Inferior parietal cortex (tissue), 1 donor: ENCODE measurements around the gene MALRD1.

Source experiments
- DNase-seq: peaks from one replicate; pipeline ENCODE4 v3.0.0-alpha.2; 2016; ENCODE audit errors: extremely low spot score

The MALRD1 gene

DNA sequence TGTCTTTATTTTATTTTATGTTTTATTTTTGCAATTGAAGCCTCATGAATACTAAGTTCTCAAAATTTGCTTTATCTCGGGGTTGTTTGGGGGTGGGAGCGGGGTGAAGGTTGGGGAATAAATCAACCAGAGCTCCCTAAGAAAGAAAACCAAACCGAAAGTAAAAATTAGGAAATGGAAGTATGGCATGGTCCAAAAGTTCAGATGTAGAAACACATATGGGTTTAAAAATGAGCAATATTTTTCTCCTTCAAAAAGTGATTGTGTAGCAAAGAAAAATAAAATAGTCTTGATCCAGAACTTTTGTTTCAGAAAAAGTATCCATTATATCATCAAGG lies 590.3 kb downstream of the MALRD1 start:
- no peak for DNase-seq

DNA sequence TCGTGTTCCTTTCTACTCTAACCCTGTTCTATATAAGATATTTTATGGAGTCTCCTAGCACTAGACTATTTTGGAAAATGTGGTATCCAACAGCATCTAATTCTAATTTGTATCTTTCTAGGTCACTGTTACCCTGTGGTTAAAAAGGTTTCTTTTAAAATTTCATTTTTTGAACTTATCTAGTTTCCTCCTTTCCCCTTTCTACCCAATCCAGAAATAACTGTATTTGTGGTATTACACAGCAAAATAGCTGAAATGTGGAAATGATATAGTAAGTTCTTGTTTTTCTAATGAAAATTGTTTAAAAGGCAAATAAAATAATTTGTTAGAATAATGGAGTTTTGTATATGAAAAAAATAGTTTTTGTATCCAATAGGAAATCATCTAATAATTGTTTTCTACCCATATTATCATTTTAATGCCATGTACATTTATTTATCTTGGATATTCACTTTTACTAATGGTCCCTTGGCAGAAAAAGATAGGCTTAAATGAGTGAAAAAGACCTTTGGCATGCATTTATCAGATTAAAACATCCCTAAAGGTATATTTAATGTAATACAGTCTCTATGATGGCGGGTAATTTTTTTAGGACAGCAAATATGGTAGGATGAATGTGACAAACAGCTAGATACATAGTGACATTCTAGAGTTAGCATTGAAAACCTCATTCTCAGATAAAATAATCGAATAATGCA lies 592.1 kb downstream of the MALRD1 start:
- DNase-seq: no peak

DNA sequence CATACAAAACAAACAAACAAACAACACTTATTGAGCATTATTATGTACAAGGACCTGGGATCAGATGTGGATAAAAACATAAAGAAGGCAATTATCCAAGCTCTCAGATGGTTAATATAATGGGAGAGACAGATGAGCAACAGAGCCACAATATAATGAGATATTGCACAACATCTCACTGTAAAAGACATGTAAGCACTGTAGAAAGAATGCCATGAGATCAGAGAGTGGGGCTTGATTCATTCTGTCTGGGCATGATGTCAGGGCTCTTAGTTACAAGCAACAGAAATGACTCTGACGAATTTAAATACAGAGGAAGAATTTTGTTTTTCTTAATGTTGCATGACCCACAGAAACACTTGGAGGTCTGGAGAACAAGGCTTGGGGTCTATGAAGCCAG lies 602.9 kb downstream of the MALRD1 start:
- DNase-seq: no peak

DNA sequence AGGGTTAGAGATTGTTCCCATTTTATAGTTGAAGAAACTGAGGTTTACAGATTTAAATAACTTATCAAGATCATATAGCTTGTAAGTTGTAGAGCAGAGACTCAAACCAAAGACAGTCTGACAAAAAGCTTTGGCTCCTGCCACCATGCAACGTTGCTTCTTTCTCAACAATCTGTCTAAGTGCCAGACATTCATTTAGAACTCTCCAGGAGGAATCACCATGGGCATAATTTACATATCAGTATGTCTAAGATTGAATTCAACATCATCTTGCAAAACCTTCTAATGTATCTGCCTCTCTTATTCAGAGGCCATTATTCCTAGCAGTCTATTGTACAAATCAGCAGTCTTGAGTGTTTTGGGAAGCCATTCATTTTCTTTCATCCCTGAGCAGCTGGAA lies 604.1 kb downstream of the MALRD1 start:
- DNase-seq: no peak

DNA sequence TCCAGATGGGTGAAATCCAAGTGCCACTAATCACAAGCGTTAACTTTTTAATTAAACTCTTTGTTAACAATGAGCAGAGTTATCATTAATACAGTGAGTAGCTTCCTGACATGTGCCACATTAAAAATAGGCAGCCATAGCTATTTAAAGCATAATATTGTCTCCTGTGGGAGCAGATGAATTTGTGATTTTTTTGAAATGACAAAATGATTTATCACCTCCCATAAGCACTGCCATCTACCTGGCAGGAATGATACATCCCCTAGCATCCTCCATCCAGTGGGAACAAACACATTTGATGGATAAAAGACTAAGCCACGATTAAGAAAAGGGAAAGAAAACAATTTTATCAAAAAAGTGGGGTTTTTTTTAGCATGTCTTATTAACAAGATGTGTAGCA lies 605.3 kb downstream of the MALRD1 start:
- DNase-seq: no peak

DNA sequence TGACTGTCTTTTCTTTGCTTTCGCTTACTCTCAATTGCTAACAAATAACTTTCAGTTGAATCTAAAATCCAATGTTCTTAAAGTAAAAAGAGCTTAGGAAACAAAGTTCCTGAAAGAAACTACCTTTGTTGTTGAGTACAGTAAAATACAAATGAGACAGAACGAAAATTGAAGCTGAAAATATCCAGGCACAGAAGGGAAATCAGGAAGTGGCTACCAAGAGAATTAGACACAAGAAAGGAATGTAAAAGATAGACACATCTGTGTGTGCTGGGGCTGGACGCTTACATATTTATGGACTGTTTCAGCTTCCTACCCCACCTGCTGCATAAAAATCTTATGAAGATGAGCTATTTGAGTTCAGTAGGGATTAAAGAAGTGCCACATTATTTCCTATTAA lies 606.0 kb downstream of the MALRD1 start:
- no peak for DNase-seq

DNA sequence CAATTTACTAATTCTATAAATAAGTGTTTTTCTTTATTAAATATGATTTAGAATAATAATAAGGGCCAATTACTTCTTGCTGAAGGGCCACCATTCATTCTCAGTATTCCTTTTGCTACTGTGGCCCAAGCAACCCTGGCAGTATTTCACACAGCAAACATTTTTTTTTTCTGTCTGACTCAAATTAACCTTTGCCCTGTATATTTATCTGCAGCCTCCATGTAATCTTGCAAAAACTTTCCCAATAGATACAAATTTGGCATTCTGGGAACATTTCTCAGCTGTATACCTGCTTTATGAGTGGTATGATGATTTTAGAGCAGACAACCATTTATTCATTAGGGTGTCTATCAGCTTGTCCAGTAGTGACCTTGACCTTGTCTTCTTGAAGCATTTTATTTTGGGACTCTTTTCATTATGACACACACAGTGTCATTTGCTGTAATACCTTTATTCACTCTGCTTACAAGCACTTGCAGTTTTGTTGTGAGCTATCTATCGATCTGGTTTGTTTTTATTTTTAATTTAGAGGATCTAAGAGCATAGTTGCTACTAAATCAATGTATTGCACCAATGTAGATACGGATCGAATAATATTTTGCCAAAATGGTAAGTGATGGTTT lies 607.9 kb downstream of the MALRD1 start:
- no peak for DNase-seq

DNA sequence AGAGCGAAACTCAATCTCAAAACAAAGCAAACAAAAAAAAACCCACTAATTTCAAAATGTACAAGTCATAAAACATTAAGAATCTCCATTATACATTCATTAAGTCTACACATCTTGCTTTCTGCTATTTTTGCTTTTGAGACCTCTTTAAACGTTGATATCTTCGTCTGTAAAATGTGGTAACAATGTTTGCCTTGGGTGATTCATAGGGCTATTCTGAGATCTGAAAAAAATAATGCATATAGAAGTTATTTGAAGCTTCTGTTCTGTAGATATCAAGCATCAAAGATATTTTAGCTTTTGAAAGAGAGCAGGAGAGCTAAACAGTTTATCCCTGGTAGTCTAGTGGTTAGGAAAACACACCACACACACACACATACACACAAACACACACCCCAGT lies 609.5 kb downstream of the MALRD1 start:
- DNase-seq: no peak

DNA sequence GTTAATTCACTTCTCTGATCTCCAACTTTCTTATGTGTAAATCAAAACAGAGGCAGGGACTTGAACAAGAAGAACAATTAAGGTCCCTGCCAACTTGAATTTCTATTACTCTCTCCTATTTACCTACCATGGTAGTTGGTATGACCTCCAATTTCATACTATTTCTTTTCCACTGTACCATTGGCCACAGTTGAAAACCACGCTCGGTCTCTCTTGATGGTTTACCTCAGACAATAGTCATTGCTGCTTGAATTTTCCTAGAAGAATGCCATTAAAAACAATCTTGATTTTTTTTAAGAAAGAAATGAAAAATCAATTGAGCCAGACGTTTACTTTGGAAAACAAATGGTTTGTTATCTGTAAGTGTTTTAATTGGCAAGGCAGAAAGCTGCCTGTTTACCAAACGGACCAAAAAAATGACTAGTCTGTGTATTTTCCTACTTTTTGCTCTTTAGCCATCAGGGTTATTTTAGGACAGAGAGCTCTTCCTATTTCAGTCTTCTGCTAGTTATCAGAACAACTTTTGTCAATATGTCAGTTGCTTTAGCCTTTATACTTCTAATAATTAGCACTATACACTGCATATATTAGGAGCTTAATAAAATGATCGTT lies 610.1 kb downstream of the MALRD1 start:
- DNase-seq: no peak

DNA sequence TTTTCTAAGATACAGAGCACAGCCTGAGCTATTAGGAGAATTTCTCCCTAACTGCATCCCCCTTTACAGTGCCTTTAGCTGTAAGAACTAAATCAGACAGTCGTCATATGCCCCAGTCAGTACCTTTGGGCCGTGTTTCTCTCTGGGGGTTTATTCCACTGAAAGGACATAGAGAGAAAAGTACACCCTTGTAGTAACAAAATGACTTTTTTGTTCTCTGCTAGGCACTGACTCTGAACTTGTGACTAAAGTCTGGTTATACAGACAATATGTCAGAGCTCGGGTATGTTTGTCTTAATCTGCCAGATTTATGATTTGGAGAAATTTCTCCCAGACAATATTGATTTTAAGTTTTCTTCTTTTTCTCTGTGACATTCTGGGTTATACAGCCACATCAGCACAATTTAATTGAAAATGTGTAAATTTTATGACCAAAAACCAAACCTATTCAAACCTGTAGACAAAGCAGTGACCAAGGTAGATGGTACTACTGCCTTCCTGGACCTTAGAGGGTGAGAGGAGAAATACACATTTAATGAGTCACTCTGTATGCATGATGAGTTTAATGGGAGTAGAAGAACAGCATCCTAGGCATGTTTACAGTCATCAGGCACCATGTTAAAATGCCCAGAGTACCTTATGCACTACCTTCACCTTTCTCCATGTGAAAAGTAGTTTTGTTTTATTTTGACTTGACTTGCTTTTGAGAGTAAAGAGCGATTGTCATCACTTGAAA lies 611.5 kb downstream of the MALRD1 start:
- DNase-seq: no peak

DNA sequence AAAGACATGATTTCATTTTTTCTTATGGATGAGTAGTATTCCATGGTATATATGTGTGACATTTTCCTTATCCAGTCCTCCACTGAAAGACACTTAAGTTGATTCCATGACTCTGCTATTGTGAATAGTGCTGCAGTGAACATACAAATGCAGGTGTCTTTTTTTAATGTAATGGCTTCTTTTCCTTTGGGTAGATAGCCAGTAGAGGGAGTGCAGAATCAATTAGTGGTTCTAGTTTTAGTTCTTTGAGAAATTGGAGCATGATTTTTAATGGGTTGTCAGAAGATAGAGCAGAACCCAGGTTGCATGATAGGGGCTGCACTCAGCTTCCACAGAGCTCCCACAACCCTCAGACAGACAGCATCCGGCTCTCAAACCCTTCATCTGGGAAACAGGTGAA lies 614.7 kb downstream of the MALRD1 start:
- no peak for DNase-seq

DNA sequence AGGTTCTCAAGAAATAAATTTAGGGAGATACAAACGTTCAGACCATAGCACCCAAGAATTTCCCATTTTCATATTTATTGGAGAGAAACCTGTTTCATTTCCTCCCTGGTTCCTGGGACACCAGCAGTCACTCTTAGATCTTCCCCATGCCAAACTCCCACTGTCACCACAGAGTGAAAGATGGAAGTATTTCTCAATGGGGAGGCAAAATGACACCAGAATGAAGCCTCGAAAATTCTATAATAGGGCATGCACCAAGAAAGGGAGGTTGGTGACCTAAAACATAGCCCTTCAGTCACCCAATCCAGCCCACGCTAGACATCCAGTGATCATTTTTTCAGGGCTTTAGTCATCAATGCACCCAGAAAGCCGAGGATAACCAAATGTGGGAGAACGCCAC lies 619.5 kb downstream of the MALRD1 start:
- no peak for DNase-seq

DNA sequence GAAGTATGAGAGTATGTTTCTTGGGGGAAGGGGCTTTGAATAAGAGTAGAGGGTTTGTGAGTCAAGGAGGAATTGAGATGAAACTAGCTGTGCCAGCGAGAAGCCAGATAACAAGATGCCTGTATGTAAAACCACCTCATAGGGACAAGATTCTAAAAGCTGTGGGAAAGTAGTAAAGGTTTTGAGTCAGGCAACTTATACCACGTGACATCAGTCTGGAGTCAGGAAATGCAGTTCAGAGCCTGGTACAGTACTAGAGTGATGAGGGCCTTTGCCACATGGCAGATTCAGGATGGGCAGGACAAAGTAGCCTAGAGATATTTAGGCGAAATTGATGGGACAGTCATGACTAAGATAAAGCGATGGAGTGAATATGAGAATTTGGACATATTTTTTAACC lies 627.5 kb downstream of the MALRD1 start:
- DNase-seq: no peak

DNA sequence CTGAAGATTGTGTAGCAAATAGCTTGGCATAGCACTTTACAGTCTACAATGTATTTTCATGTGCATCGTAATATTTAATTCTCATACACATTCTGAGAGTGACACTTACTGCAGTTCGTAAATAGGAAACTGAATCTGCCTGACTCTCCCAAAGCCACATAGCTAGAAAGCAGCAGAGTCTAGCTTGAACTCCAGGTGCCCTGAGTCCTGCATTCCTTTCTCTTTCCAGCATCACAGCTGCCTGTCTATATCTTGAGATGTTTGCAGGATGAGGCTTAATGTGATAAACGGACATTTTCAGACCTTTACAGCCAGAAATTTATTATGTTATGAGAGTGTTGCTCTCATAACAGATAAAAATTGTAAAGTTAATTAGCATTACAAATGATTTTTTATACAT lies 634.8 kb downstream of the MALRD1 start:
- no peak for DNase-seq

DNA sequence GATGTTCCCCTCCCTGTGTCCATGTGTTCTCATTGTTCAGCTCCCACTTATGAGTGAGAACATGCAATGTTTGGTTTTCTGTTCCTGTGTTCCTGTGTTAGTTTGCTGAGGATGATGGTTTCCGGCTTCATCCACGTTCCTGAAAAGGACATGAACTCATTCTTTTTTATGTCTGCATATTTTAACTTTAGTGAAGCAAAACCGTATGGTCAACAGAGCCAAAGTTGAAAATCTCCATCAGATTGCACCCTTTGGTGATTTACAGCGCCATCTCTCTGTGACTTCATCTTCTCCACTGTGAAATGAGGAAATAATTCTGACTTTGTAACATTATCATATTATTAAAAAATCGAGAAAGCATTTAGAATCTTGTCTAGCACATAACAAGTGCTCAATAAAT lies 635.4 kb downstream of the MALRD1 start:
- no peak for DNase-seq

DNA sequence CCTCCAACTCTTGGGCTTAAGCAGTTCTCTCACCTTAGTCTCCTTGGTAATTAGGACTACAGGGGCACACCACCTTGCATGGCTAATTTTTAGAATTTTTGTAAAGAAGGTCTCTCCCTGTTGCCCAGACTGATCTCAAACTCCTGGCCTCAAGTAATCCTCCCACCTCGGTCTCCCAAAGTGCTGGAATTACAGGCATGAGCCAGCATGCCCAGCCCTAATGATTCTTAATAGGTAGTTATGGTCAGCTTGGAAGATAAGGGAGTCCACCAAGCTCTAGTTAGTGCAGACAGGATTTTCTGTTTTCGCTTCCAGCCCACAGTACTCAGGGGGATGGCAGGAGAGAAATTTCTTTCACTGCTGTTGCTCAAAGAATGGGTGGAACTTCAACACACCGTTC lies 639.7 kb downstream of the MALRD1 start:
- DNase-seq: no peak

DNA sequence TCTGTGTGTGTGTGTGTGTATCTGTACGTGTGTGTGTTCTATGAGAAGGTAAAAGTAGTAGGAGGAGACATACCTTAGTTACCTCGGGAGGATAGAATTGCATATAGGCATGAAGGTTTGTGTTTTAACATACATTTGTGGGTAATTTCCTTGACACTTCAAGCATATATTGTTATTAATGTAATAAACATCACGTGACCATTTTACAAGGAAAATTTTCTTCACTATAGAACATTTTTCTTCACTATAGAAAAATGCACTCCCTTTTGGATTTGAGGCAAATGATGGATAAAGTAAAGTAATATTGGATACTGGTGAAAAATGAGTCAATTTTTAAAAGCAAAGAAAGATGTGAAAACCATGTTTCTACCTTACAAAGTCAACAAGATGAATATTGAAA lies 640.6 kb downstream of the MALRD1 start:
- DNase-seq: no peak

DNA sequence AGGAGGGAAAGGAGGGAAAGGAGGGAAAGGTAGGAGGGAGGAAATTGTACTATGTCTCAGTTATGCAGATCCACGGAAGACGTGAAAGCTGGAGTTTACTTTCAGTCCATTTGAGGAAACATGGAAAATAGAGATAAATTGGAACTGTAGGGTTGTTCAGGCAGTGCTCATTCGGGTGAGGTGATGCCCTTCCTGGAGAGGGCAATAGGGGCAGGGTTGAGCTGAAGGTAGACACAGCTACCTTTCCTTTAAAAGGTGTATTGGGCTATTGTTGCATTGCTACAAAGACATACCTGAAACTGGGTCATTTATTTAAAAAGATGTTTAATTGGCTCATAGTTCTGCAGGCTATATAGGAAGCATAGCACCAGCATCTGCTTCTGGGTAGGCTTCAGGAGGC lies 650.7 kb downstream of the MALRD1 start:
- no peak for DNase-seq

DNA sequence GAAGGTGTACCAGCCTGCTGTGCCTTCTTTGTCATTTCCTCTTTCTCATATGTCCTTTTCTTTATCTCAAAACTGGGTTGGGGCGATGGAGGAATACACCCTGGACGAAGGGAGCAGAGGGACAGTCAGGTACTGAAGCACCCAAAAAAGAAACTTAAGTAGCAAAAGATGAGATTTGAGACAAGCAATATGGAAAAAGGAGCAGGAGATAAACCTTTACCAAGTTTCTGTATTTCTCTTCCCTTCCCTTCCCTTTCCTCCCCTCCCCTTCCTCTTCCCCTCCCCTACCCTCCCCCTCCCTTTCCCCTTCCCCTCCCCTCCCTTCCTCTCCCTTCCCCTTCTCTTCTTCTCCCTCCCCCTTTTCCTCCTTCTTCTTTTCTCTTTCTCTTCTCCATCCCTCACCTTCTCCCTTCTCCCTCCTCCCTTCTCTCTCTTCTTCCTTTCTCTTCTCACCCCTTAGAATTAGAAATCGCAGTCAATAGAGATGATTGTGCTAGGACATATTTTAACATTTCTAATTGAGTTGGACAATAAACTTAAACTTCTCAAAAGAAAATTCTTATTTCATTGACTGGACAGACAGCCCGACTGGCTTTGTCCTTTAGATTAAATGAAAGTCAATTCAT lies 652.9 kb downstream of the MALRD1 start:
- no peak for DNase-seq

DNA sequence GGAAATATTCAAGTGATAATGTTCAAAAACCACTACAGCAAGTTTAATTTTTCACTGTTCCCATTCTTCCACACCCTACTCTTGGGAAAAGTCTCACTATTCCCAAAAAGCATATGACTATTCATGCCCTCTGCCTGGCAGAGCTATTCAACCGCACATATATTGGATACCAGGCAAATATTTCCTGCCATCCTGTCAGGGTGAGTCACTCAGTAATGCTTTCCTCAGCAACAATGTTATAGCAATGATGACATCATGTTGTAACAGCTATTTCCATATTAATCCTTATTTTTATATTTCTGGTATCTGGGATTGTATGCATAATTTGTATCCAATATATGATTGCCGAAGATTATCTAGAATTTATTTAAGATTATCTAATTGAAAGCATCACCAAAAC lies 653.6 kb downstream of the MALRD1 start:
- DNase-seq: no peak

DNA sequence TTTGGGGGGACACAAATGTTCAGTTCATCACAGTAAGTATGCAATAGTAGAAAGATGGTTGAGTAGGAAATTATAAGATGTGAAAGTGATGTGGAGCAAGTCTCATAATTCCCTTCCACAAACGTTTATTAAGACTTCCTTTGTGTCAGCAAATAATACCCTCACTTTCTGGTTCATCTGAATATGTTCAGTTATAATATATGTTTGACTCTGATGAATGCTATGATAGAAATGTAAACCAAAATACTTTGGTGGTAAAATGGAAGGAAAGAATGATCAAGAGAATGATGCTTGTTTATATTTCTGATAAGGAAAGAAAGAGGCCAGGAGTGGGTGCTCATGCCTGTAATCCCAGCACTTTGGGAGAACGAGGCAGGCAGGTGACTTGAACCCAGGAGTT lies 655.9 kb downstream of the MALRD1 start:
- no peak for DNase-seq

DNA sequence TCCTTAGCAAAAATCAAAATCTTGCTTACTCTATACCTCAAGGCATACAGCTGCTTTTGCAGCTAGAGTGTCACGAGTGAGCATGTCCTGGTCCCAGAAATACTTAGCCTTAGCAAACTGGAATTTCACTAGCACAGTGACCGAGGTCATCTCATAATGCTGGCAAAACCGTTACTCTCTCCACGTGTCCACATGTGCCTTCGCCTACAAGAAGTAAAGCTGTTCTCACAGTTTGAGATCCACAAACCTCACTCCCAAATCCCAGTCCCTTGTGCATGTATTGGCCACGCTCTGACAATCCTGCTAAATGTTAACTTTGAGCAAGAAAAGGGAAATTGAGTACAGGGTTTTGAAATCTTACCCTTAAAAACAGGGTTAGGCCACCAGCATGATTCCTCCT lies 656.6 kb downstream of the MALRD1 start:
- DNase-seq: no peak

DNA sequence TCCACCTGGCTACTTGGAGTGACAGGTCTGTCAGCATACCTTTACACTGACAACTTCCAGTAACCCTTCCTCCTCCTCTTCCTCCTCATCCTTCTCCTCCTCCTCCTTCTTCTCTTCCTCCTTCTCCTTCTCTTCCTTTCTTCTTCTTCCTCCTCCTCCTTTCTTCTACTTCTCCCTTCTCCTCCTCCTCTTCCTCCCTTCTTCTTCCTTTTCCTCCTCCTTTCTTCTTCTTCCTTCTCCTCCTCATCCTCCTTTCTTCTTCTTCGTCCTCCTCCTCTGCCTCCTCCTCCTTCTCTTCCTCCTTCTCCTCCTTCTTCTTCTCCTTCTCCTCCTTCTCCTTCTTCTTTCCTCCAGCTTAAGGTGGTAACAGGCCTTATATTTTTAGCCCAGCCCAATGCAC lies 658.3 kb downstream of the MALRD1 start:
- DNase-seq: no peak
